ENCODE data around the gene COL2A1.
A peak's percentile ranks its signal among the peaks of the same experiment; 100 is the strongest.

COL2A1 gene

DNA sequence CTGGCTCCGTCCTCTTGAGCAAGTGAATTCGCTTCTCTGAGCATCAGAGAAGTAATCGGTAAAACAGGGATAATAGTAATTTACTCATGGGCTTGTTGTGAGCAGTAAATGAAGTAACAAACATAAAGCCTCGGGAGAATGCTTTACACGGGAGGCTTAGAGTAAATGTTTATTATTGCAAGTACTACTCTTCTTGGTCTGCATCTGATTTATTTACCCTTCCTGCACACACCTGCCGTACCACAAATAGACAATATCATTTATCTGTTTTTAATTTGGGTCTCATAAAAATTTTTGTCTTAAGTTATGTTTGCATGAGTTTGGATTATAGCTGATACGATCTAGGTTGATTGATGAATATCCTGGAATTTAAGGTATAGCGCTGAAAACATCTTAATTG, 7.8 kb upstream of the COL2A1 start:
- DNase-seq (ENCODE audit: low spot score) = no peak

DNA sequence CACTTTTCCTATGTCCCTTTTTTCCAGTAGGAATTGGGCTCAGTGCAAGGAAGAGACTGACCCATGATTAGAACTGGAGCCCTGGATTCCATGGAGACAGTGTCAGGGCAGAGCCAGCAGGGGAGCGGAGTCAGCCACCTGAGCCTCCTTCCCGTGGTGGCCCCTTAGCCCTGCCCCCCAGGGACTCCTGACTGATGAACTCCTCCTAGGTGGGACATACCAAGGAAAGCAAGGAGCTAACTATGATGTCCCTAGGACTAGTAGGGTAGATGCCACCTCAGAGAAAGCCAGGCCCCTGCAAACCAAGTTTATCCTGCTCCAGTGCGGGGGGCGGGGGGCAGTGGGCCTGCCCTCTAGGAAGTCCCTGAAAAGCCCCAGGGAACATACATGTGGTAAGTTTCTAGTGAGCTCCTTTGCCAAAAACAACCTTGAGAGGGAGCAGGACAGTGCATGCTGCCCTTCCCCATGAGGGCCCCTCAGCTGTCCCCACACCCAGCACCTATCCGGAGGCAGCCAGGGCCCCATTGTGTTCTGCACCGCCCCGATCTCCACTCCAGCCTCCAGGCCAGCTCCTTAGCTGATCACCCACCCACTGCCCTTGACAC, 6.2 kb upstream of the COL2A1 start:
- no peak for DNase-seq (ENCODE audit: low spot score)

- DNase-seq (ENCODE audit: low spot score) = no peak
Measured at GRCh38 chr12:48009471-48009870, 5.2 kb upstream of the COL2A1 start.

GRCh38 chr12:48008950-48009349, 4.7 kb upstream of the COL2A1 start:
- no peak for DNase-seq (ENCODE audit: low spot score)

- no peak for DNase-seq (ENCODE audit: low spot score)
Measured at GRCh38 chr12:48008349-48008748, 4.1 kb upstream of the COL2A1 start.

DNA sequence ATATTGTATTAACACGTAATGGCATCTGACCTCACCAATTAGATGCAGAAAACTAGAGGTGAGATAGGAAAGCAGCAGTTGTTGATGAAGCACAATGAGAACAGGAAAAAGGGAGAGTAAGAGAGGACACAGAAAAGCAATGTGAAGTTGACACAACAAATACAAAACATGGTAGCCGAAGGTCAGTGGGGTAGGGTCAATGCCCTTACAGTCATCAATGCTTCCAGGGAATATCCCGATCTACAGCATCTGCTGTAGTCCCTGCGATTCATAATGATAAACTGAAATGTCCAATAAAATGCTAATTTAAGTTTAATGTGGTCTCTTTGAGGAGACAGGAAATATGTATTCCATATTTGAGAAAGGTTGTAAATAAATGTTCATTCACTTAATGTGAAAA, 2.9 kb upstream of the COL2A1 start:
- no peak for DNase-seq (ENCODE audit: low spot score)

DNA sequence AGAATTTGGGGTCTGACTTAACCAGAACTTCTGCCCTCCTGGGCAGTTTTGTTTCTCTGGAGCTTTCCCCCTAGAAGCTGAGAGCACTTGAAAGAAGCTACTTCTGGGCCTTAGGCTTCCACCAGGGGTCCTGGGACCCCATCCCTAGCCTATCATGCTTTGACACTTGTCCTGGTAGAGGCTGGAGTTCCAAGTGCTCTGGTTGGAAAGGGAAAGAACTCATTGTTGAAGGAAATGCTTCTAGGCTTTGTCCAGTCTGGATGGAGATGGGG, 1.4 kb upstream of the COL2A1 start:
- DNase-seq (ENCODE audit: low spot score) = no peak

- no peak for DNase-seq (ENCODE audit: low spot score)
Measured at GRCh38 chr12:48005001-48005749, 899 bp upstream of the COL2A1 start.

DNA sequence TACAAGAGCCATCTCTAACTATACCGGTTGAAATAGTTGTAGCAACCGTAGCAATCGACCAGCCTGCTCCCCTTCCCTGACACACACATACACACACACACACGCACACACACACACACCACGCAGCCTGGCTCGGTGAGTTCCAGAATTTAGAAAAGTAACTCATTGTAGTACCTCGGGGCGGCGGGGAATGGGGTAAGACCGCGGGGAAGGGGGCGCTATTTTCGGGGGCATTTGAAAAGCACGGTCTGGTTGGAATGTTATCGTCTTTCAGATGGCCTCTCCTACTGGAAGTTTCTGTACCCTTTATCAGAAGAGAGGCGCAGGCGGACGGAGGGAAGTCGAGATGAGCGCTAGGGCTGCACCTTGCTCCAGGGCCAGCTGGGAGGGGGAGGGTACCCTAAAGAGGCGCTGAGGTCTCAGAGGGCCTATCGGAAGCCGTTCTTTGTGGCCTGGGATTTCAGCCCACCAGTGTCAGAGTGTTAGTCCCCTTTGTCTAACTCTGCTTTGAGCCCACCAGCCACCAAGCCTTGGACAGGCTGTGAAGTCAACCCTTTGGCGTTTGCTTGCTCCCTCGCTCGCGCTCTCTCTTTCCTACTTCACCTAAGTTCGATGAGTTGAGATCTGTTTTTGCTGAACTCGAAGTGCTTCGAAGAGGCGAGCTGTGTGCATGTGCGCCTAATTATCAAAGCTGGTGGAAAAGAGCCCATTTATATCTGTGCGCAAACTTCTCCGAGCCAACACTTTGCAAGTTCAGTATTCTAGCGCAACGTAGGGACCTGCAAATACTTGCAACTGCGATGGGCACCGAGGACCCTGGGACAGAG, 837 bp downstream of the COL2A1 start:
- DNase-seq (ENCODE audit: low spot score) = peak; percentile 18

- DNase-seq (ENCODE audit: low spot score) = peak; percentile 60
Measured at GRCh38 chr12:48002773-48003218, 1.5 kb downstream of the COL2A1 start.

DNA sequence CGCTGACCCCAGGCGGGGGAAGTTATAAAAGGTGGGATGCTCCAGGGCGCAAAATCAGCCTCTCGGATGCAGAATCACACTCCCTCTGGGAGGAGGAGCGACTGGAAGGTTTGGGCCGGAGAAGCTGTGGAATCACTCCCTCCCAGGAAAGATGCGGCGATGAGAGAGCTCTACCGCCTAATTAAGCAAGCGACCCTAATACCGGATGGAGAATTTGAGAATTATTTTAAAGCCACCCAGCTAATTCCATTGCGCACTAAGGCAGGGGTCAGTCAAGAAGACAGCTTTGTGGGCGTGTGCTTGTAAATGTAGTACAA, 1.9 kb downstream of the COL2A1 start:
- no peak for DNase-seq (ENCODE audit: low spot score)

DNA sequence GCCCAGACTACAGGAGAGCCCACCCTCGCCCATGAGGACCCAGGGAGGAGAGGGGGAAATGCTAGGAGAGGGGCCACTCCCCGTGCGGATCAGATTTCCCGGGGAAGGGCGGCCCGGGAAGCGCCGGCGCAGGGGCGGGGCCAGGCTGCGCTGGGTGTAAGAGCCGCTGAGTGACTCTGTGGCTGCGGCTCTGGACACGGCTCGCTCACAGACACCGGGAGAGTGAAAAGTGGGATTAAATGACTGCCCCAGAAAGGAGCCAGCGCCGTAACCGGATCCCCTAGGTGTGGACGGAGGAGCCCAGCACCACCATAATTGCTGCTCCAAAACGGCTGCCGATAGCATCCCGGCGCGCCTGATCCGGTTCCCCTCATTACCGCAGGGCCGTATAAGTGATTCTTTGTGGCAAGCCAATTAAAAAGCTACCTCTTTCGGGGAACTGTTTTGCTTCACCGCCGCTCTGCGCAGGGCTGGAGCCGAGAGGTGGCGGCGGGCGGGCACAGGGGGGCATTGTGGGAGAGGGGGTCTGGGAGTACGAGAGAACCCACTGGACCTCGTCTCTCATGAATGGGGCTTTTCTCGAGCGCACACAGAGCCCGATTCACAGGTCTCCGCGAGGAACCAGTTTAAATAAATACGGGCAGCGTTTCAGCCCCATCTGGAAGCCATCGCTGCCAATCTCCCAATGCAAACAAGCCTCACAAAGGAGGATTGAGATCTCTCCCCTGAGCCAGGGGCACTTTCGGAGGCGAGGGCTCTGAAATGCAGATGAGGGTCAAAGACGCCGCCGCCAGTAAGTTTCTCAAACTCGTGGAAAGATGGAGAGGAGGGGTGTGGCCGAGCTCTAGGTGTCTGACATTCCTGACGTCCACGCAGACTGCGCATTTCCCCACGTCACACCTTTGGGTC, 2.5 kb downstream of the COL2A1 start:
- peak; percentile 76 for DNase-seq (ENCODE audit: low spot score)

DNA sequence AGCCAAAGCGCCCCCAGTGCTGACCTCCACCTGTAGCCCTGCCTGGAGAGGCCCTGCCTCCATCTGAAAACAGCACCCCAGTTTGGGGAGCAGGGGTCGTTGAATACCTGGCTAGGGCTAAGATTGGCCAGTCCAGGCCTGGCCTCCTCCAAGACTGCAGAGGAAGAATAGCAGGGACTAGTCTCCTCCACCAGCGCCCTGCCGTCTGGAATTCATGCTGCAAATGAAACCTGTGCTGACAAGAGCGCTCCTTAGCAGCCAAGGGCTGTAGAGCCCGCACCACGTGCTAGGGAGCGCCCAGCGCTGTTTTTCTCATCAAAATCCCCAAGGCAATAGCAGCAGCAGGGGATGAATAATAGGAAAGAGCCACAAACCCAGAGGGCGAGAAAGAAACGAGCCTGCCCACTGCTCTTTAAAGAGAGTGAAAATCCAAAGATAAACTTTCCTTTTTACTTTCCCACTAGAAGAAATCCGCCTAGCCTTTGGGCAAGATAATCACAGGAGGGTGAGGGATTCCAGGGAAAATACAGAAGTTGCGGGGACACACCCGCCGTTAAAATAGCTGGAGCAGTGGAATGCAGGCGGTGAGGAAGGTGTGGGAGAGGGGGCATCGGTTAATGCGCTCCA, 3.3 kb downstream of the COL2A1 start:
- peak; percentile 67 for DNase-seq (ENCODE audit: low spot score)

DNA sequence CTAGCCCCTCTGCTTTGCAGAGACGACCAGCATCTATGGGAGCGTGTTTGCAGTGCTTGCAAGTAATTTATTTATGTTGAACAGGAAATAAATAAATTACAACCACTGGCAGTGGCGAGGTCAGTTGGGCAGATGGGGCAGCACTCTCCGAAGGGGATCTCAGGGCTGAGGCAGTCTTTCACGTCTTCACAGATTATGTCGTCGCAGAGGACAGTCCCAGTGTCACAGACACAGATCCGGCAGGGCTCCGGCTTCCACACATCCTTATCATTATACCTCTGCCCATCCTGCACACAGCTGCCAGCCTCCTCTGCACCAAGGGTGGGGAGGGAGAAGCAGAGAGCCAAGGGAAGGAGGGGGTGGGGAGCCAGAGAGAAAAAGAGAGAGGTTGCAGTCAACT, 4.5 kb downstream of the COL2A1 start:
- DNase-seq (ENCODE audit: low spot score) = no peak

GRCh38 chr12:47997321-47997720, 7.0 kb downstream of the COL2A1 start:
- no peak for DNase-seq (ENCODE audit: low spot score)

- DNase-seq (ENCODE audit: low spot score) = peak; percentile 63
Measured at GRCh38 chr12:47995981-47996401, 8.3 kb downstream of the COL2A1 start.

DNA sequence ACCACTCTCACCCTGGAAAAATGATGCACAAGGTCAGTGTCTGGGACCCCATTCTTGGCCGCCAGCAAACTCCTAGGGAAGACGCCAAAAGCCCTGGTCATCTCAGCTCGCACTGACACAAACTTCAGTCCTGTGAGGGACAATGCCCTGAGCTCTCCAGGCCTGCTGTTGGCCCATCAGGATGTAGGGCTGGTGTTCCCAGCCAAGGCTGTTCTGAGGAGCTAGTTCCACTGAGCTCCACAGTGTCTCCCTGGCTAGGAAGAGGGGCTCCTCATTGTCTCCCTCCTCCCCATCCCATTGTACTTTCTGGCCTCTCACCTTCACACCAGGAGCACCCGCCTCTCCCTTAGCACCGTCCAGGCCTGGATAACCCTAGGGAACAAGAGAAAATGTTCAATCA, 10.8 kb downstream of the COL2A1 start:
- DNase-seq (ENCODE audit: low spot score) = no peak

DNA sequence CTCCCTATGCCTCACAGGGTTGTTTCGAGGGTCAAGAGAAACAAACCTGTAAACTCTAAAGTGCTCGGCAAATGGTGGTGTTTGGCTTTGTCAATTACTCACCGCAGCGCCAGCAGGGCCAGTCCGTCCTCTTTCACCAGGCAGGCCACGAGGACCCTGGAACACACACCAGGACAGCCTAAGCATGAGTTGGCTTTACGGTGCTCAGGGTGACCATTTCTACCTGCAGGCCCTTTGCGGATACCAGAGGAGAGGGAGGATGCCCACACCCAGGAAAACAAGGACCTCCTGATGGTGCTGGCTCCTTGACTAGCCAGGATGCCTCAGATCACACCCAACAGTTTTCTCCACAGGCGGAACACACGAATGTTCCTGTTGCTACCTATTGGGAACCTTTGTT, 11.5 kb downstream of the COL2A1 start:
- DNase-seq (ENCODE audit: low spot score) = no peak

GRCh38 chr12:47991106-47992061, 12.9 kb downstream of the COL2A1 start:
- DNase-seq (ENCODE audit: low spot score) = no peak

DNA sequence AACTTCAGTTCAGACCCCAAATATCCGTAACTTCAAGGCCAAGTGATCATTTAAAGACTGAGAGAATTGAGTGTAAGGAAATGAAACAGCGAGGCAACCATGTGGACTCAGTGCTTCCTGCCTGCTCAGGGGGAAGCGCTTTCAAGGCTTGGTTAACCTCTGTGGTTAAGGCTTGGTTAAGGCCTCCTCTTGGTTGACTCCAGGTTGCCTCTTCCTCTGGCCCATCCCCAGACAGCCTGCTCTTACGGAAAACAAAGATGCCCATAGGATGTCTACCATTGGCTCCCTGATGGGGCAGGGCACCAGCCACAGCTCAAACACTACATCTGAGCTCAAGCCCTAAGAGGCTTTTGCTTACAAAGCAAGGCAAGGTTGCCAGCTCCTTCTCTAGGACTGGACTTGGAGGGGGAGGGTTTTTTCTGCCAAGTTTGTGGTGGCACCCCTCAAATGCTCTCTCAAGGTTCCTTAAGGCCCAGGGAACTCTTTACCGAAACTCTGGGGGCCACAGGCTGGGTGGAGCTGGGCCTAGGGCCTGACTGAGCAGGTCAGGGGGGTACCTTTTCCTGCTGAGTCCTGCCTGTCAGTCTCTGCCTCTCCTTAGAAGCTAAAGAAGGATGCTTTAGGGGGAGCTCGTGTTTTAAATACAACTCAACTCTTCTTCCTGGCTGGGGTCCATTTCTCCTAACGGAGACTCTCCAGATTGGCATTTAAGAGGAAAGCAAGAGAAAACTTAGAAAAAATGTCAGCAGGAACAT, 13.7 kb downstream of the COL2A1 start:
- DNase-seq (ENCODE audit: low spot score) = no peak

Data from AG08396 (cell line).